Measurements from ENCODE around the gene GABARAP.

The GABARAP gene

DNA sequence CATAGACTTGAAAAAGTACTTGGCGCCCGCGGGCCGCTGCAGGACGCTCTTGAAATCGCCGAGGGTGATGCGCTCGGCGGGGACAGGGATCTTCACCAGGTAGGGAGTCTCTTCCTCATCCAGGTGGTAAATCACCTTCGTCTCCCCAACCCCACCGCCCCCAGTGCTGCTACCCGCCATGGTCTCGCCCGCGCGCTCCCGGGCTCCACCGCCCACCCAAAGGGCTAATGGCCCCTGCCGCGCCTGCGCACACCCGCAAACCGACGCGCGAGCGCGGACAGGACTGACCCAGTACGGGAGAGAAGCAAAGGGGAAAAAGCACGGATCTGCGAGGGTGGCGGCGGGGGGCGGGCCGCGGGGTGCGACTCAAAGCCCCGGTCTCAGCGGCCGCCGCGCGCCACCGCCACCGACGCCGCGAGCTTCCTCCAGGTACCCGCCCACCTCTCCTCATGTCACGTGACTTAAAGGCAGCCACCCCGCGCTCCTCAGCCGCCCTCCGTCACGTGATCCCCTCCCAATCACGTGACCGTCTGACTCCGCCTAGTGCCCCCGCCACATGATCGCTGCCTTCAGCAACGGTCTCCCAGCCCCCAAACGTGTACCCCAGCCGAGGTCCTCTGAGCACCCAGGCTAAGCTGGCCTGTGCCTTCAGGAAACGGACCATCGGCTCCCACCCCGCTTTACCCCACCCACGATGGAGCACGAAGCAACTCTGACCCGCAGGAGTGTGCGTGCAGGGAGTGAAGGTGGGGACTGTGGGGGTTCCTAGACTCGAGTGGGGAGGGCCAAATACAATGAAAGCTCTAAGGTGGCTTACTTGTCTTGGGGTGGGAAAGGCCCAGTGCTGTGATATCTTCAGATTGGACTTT, 7.9 kb downstream of the GABARAP start, which contains the start of gene DVL2:
Gene DVL2 (minus strand): TSS at position 435 of the 869 bp plus-strand sequence. CDS start 255 bp downstream, at position 180.
- Histone ChIP-seq H3K79me1 (replicated peaks; ENCODE audit: low read length, poor library complexity, severe bottlenecking) (peaks cover 11% of the 10 kb centered on the region), H3K9ac (ENCODE audit: low read length) (peak within 1 kb of the TSS; percentile 100), H2BK12ac (ENCODE audit: low read length in 2 of 2) (peak within 1 kb of the TSS in 1 of 2 experiments; percentile 12), H3K27ac (ENCODE audit: low read length, poor library complexity, severe bottlenecking) (peak within 1 kb of the TSS; percentile 90), H2AFZ (ENCODE audit: low read depth, low read length) (no peak within 1 kb of the TSS), H3K4me1 (ENCODE audit: control insufficient read depth, insufficient read depth, low read depth, low read length) (peaks cover 28% of the 10 kb centered on the region), H3K23ac (ENCODE audit: low read length in 2 of 2) (peak within 1 kb of the TSS in 1 of 2 experiments; percentile 34), H2BK5ac (ENCODE audit: low read depth, low read length, poor library complexity, severe bottlenecking) (peak within 1 kb of the TSS; percentile 53), H3K18ac (ENCODE audit: low read depth in 1 of 2, low read length in 2 of 2) (peak within 1 kb of the TSS; percentile 91 to 93), H2BK15ac (ENCODE audit: low read depth, poor library complexity, severe bottlenecking) (peak within 1 kb of the TSS; percentile 85), H3K27me3 (ENCODE audit: control insufficient read depth in 1 of 2, insufficient read depth in 1 of 2, low read length in 2 of 2) (no peaks in the 10 kb centered on the region), H3K4me2 (ENCODE audit: low read length, poor library complexity, severe bottlenecking) (peak within 1 kb of the TSS; percentile 83), H3K36me3 (ENCODE audit: control insufficient read depth in 1 of 2, insufficient read depth in 2 of 2, low read depth in 1 of 2, low read length in 2 of 2) (peaks cover 39 to 42% of the 10 kb centered on the region in 2 experiments), H4K8ac (ENCODE audit: low read length) (peak within 1 kb of the TSS; percentile 94), H3K4ac (ENCODE audit: low read depth in 1 of 2, low read length in 2 of 2) (peak within 1 kb of the TSS; percentile 35 to 91), H3K4me3 (ENCODE audit: insufficient read depth in 1 of 2, low read depth in 1 of 2, low read length in 2 of 2) (peak within 1 kb of the TSS; percentile 68 to 99), H2BK120ac (ENCODE audit: low read depth, low read length) (peak within 1 kb of the TSS; percentile 84), H3K9me3 (ENCODE audit: control insufficient read depth, low read length) (no peaks in the 10 kb centered on the region), H2AK5ac (ENCODE audit: low read length, severe bottlenecking) (peak within 1 kb of the TSS; percentile 48), H4K91ac (ENCODE audit: low read length) (peak within 1 kb of the TSS; percentile 85), H3K14ac (ENCODE audit: low read length in 2 of 2) (peak within 1 kb of the TSS in 1 of 2 experiments; percentile 89)
- peak; percentile 95 for DNase-seq
- WGBS: under 1% methylated on average over 49 of the region's 72 CpGs

DNA sequence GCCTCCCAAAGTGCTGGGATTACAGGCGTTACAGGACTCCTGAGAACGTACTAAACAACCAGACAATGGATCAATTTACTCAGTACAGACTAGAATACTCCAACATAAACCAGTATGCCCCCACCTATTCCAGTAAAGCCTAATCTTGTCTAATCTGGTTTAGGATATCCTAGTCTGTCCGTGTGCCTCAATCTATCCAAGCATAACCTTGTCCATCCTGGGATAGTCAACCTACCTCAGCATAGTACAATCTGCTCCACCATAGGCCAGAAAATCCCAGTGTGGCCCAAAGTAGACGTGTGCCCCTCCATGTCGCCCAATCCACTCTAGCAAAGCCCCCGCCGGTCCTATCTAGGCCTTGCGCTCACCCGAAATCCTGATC, 8.6 kb downstream of the GABARAP start:
- peak overlapping the region in 1 of 2 experiments; percentile 13 for H3K14ac ChIP-seq (ENCODE audit: low read length in 2 of 2)
- no peak overlapping the region for H2AFZ ChIP-seq (ENCODE audit: low read depth, low read length)
- no peak overlapping the region for H2BK15ac ChIP-seq (ENCODE audit: low read depth, poor library complexity, severe bottlenecking)
- H3K79me1 ChIP-seq (replicated peaks; ENCODE audit: low read length, poor library complexity, severe bottlenecking): peaks cover 15% of the 10 kb centered on the region
- WGBS: 2% methylated on average over 9 of the region's 9 CpGs
- H3K4ac ChIP-seq (ENCODE audit: low read depth in 1 of 2, low read length in 2 of 2): peak overlapping the region in 1 of 2 experiments; percentile 69
- DNase-seq: no peak
- H3K18ac ChIP-seq (ENCODE audit: low read depth in 1 of 2, low read length in 2 of 2): peak overlapping the region; percentile 80 to 88
- H3K4me2 ChIP-seq (ENCODE audit: low read length, poor library complexity, severe bottlenecking): peak overlapping the region; percentile 77
- H3K4me1 ChIP-seq (ENCODE audit: control insufficient read depth, insufficient read depth, low read depth, low read length): peaks cover 28% of the 10 kb centered on the region
- H2BK12ac ChIP-seq (ENCODE audit: low read length in 2 of 2): no peak overlapping the region
- peak overlapping the region; percentile 100 for H3K9ac ChIP-seq (ENCODE audit: low read length)
- no peak overlapping the region for H4K8ac ChIP-seq (ENCODE audit: low read length)
- H3K9me3 ChIP-seq (ENCODE audit: control insufficient read depth, low read length): no peaks in the 10 kb centered on the region
- peak overlapping the region; percentile 60 for H4K91ac ChIP-seq (ENCODE audit: low read length)
- H2BK5ac ChIP-seq (ENCODE audit: low read depth, low read length, poor library complexity, severe bottlenecking): peak overlapping the region; percentile 46
- peaks cover 45 to 48% of the 10 kb centered on the region in 2 experiments for H3K36me3 ChIP-seq (ENCODE audit: control insufficient read depth in 1 of 2, insufficient read depth in 2 of 2, low read depth in 1 of 2, low read length in 2 of 2)
- H3K4me3 ChIP-seq (ENCODE audit: insufficient read depth in 1 of 2, low read depth in 1 of 2, low read length in 2 of 2): peak overlapping the region; percentile 68 to 99
- no peak overlapping the region for H2BK120ac ChIP-seq (ENCODE audit: low read depth, low read length)
- peak overlapping the region; percentile 88 for H3K27ac ChIP-seq (ENCODE audit: low read length, poor library complexity, severe bottlenecking)
- H3K23ac ChIP-seq (ENCODE audit: low read length in 2 of 2): no peak overlapping the region
- H3K27me3 ChIP-seq (ENCODE audit: control insufficient read depth in 1 of 2, insufficient read depth in 1 of 2, low read length in 2 of 2): no peaks in the 10 kb centered on the region
- H2AK5ac ChIP-seq (ENCODE audit: low read length, severe bottlenecking): peak overlapping the region; percentile 48

DNA sequence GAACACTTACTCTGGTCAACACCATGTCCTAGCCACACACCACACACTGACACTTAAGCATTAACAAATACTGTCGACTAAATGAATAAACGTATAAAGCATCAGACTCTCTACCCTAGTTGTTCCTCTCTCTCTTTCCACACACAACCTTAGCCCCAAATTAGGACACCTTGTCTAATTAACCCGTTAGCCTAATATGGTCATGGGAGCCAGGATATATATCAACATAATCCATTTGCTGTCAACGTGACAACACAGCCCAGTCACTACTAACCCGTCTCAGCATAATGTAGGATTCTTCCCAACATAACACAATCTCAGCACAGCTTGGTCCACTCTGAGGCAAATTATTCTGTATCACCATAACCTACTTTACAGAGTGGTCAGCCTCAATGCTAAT, 10.1 kb downstream of the GABARAP start:
- H2BK5ac ChIP-seq (ENCODE audit: low read depth, low read length, poor library complexity, severe bottlenecking): no peak overlapping the region
- H3K4me3 ChIP-seq (ENCODE audit: insufficient read depth in 1 of 2, low read depth in 1 of 2, low read length in 2 of 2): peak overlapping the region in 1 of 2 experiments; percentile 99
- 74% methylated on average over 5 of the region's 5 CpGs for WGBS
- H2BK15ac ChIP-seq (ENCODE audit: low read depth, poor library complexity, severe bottlenecking): no peak overlapping the region
- peaks cover 59 to 62% of the 10 kb centered on the region in 2 experiments for H3K36me3 ChIP-seq (ENCODE audit: control insufficient read depth in 1 of 2, insufficient read depth in 2 of 2, low read depth in 1 of 2, low read length in 2 of 2)
- H3K27ac ChIP-seq (ENCODE audit: low read length, poor library complexity, severe bottlenecking): no peak overlapping the region
- no peak overlapping the region for H2BK120ac ChIP-seq (ENCODE audit: low read depth, low read length)
- no peak overlapping the region for H2AFZ ChIP-seq (ENCODE audit: low read depth, low read length)
- H3K27me3 ChIP-seq (ENCODE audit: control insufficient read depth in 1 of 2, insufficient read depth in 1 of 2, low read length in 2 of 2): no peaks in the 10 kb centered on the region
- H2BK12ac ChIP-seq (ENCODE audit: low read length in 2 of 2): no peak overlapping the region
- no peak overlapping the region for H3K14ac ChIP-seq (ENCODE audit: low read length in 2 of 2)
- H3K9ac ChIP-seq (ENCODE audit: low read length): peak overlapping the region; percentile 10
- no peak overlapping the region for H2AK5ac ChIP-seq (ENCODE audit: low read length, severe bottlenecking)
- no peak overlapping the region for H3K4me2 ChIP-seq (ENCODE audit: low read length, poor library complexity, severe bottlenecking)
- no peak overlapping the region for H3K4ac ChIP-seq (ENCODE audit: low read depth in 1 of 2, low read length in 2 of 2)
- peaks cover 22% of the 10 kb centered on the region for H3K79me1 ChIP-seq (replicated peaks; ENCODE audit: low read length, poor library complexity, severe bottlenecking)
- no peak overlapping the region for H3K18ac ChIP-seq (ENCODE audit: low read depth in 1 of 2, low read length in 2 of 2)
- no peak overlapping the region for H4K8ac ChIP-seq (ENCODE audit: low read length)
- H3K23ac ChIP-seq (ENCODE audit: low read length in 2 of 2): no peak overlapping the region
- no peaks in the 10 kb centered on the region for H3K9me3 ChIP-seq (ENCODE audit: control insufficient read depth, low read length)
- no peak for DNase-seq
- H3K4me1 ChIP-seq (ENCODE audit: control insufficient read depth, insufficient read depth, low read depth, low read length): peaks cover 33% of the 10 kb centered on the region
- H4K91ac ChIP-seq (ENCODE audit: low read length): no peak overlapping the region

DNA sequence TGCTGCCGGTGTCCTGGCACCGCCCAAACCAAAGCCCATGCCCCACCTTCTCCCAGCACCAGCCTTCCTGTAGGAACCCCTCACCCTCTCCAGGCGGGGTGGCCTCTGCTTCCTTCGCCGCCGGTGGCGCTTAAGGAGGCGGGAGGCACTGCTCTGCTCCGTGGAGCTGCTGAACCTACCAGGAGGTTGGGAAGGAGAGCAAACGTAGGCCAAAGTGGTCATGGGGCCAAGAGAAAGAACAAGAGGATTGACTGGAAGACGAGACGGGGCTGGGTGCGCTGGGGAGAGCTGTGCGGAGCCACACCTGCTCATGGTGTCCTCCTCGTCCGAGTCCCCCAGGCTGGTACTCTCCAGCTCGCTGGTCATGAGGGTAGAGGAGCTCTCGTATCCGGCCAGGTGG, 12.7 kb downstream of the GABARAP start:
- no peak for DNase-seq
- Histone ChIP-seq H2BK5ac (ENCODE audit: low read depth, low read length, poor library complexity, severe bottlenecking) (no peak overlapping the region), H3K14ac (ENCODE audit: low read length in 2 of 2) (no peak overlapping the region), H4K91ac (ENCODE audit: low read length) (no peak overlapping the region), H2BK12ac (ENCODE audit: low read length in 2 of 2) (no peak overlapping the region), H3K79me1 (replicated peaks; ENCODE audit: low read length, poor library complexity, severe bottlenecking) (peaks cover 29% of the 10 kb centered on the region), H3K4me2 (ENCODE audit: low read length, poor library complexity, severe bottlenecking) (no peak overlapping the region), H3K4me1 (ENCODE audit: control insufficient read depth, insufficient read depth, low read depth, low read length) (peaks cover 27% of the 10 kb centered on the region), H3K4me3 (ENCODE audit: insufficient read depth in 1 of 2, low read depth in 1 of 2, low read length in 2 of 2) (no peak overlapping the region), H3K18ac (ENCODE audit: low read depth in 1 of 2, low read length in 2 of 2) (no peak overlapping the region), H3K36me3 (ENCODE audit: control insufficient read depth in 1 of 2, insufficient read depth in 2 of 2, low read depth in 1 of 2, low read length in 2 of 2) (peaks cover 57 to 62% of the 10 kb centered on the region in 2 experiments), H2AFZ (ENCODE audit: low read depth, low read length) (no peak overlapping the region), H2BK15ac (ENCODE audit: low read depth, poor library complexity, severe bottlenecking) (no peak overlapping the region), H3K4ac (ENCODE audit: low read depth in 1 of 2, low read length in 2 of 2) (no peak overlapping the region), H3K23ac (ENCODE audit: low read length in 2 of 2) (no peak overlapping the region), H3K9ac (ENCODE audit: low read length) (no peak overlapping the region), H3K27ac (ENCODE audit: low read length, poor library complexity, severe bottlenecking) (no peak overlapping the region), H3K27me3 (ENCODE audit: control insufficient read depth in 1 of 2, insufficient read depth in 1 of 2, low read length in 2 of 2) (no peaks in the 10 kb centered on the region), H4K8ac (ENCODE audit: low read length) (no peak overlapping the region), H2AK5ac (ENCODE audit: low read length, severe bottlenecking) (no peak overlapping the region), H2BK120ac (ENCODE audit: low read depth, low read length) (no peak overlapping the region), H3K9me3 (ENCODE audit: control insufficient read depth, low read length) (no peaks in the 10 kb centered on the region)
- 97% methylated on average over 19 of the region's 19 CpGs for WGBS
